ENCODE measurements around the gene TMEM260.

DNA sequence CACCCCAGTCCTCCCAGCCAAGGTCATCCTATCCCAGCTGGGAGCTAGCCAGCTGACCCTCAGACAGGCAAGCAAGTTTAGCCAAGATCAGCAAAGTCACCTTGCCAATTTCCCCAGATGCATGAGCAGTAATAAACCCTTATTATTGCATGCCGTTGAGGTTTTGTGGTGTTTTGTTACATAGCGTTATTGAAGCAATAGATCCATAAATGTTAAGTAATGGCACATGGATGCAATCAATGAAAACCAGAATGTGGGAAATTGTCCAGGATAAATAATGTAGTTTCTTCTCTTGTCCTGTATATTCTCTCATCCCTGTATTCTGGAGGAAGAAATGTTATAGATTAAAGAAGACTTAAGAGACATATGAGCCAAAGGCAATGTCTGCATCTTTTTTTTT lies 18.0 kb upstream of the TMEM260 start:
- TF ChIP-seq, protein P1, sequence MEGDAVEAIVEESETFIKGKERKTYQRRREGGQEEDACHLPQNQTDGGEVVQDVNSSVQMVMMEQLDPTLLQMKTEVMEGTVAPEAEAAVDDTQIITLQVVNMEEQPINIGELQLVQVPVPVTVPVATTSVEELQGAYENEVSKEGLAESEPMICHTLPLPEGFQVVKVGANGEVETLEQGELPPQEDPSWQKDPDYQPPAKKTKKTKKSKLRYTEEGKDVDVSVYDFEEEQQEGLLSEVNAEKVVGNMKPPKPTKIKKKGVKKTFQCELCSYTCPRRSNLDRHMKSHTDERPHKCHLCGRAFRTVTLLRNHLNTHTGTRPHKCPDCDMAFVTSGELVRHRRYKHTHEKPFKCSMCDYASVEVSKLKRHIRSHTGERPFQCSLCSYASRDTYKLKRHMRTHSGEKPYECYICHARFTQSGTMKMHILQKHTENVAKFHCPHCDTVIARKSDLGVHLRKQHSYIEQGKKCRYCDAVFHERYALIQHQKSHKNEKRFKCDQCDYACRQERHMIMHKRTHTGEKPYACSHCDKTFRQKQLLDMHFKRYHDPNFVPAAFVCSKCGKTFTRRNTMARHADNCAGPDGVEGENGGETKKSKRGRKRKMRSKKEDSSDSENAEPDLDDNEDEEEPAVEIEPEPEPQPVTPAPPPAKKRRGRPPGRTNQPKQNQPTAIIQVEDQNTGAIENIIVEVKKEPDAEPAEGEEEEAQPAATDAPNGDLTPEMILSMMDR (conservative IDR thresholded peaks at IDR 0.05; ENCODE audit: low read length), result no peak
- no peak for TF ChIP-seq EZH2phosphoT487 (IDR thresholded peaks at IDR 0.05; ENCODE audit: borderline replicate concordance)
